GM12874 (cell line): Measurements from ENCODE around the gene OR1J1.

Source experiments
- TF ChIP-seq, protein P1 (sequence below): IDR thresholded peaks from 2 replicates; pipeline ENCODE4 v1.5.1; 2011; ENCODE audit warnings: low read depth, mild to moderate bottlenecking, control low read depth, low read length, moderate library complexity; ENCODE audit not compliant: insufficient read depth

Gene OR1J1

GRCh38 chr9:122445155-122445749 lies 32.5 kb downstream of the OR1J1 start:
- TF ChIP-seq, protein P1, sequence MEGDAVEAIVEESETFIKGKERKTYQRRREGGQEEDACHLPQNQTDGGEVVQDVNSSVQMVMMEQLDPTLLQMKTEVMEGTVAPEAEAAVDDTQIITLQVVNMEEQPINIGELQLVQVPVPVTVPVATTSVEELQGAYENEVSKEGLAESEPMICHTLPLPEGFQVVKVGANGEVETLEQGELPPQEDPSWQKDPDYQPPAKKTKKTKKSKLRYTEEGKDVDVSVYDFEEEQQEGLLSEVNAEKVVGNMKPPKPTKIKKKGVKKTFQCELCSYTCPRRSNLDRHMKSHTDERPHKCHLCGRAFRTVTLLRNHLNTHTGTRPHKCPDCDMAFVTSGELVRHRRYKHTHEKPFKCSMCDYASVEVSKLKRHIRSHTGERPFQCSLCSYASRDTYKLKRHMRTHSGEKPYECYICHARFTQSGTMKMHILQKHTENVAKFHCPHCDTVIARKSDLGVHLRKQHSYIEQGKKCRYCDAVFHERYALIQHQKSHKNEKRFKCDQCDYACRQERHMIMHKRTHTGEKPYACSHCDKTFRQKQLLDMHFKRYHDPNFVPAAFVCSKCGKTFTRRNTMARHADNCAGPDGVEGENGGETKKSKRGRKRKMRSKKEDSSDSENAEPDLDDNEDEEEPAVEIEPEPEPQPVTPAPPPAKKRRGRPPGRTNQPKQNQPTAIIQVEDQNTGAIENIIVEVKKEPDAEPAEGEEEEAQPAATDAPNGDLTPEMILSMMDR = no peak

DNA sequence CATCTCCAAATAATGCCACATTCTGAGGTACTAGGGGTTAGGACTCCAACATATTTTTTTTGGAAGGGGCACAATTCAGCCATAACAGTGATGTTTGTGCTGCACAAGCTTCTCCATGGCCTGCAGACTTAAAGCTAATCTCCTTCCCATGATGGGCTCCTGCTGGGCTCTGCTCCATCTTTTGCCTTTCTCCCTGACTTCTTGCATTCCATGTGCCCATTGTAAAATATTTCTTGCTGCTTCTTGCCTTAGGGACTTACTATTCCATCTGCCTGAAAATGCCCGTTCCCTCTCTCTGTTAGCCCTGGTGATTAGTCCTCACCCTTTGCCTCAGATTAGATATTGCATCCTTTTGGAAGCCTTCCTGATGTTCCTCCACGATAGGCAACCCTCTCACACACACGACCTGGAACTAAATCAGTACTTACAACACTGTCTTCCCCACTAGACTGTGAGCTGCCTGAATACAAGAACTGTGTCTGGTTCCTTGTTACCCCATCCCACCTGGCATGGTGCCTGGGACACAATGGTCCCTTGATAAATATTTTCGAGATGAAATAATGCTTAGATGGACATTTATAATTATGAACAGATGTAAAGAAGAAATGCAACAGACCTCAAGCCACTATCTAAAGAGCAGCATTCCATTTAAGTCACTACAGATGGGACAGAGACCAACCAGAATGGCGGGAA lies 33.5 kb downstream of the OR1J1 start:
- TF ChIP-seq, protein P1 = no peak

DNA sequence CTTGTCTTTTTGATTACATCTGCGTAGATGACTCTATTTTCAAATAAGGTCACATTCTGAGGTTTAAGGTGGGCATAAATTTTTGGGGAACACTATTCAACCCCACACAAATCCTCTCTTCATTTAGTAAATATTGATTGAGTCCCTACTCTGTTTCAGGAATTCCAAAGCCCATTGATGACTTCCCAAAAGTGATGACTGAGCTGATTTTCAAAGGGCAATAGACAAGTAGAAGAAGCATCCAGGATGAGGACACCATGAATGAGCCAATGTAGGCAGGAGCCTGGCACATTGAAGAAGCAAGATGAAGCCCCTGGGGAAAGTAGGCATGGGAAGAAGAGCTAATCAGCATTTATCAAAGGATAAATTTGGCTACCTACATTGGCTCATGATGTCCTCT lies 35.2 kb downstream of the OR1J1 start:
- TF ChIP-seq, protein P1 = no peak
